ENCODE measurements around the gene NKG7. TPM values are rescaled to one million over a fixed set of nuclear protein-coding genes. Genes with fewer than 3 reads are reported as not detected.

The NKG7 gene
- total and polyA plus RNA-seq, 2 of the 13 experiments (the other 11 are each of a cell fraction or from before 2014, with no cell fraction given), result 0.40 TPM; not detected in 1

DNA sequence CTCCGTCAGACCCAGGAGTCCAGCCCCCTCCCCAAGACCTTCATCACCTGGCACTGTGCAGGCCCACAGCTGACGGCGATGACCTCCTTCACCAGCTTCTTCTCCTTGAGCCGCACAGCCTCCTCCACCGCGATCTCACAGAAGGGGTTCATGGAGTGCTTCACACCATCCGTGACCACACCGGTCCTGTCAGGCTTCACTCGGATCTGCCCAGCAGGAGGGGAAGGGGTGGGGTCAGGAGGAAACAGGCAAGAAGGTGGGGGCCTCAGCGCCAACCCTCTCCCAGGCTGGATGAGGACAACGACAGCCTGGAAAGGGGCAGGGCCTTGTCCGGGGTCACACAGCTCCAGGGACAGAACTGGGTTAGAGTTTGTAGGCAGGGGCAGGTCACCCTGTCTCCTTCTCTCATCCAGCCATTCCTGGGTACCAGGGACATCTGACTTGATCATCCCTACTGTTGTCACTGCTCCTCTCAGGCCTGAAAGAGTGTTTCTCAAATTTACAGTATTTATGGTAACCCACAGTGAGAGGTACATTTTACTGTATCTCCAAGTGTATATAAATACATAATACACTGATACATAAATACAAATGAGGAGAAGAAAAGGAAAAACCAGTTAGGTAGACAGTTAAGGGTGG is 18.2 kb downstream of the NKG7 start (continued):
- no peak for TF ChIP-seq CSRNP2 (CRISPR knock-in tag; conservative IDR thresholded peaks at IDR 0.05; ENCODE audit: low read depth)
- TF ChIP-seq ZNF839 (CRISPR knock-in tag; IDR thresholded peaks at IDR 0.05; ENCODE audit: borderline replicate concordance), result no peak
- TF ChIP-seq HIC2 (CRISPR knock-in tag; IDR thresholded peaks at IDR 0.05; ENCODE audit: low read depth), result 0 out of 2 replicates have a peak, but pooled peaks have one; percentile 31
- TF ChIP-seq CHD4 (IDR thresholded peaks at IDR 0.05; ENCODE audit: borderline replicate concordance, low read length), result peak; percentile 49; the same call in 1 of the 2 replicates
- no peak for TF ChIP-seq ZNF280D (CRISPR knock-in tag; IDR thresholded peaks at IDR 0.05)
- no peak for TF ChIP-seq ZNF318 (CRISPR knock-in tag; IDR thresholded peaks at IDR 0.05)
- TF ChIP-seq KLF9 (CRISPR knock-in tag; IDR thresholded peaks at IDR 0.05; ENCODE audit: low read depth), result no peak
- peak; percentile 31; the same call in 1 of the 2 replicates for TF ChIP-seq GABPB1 (CRISPR knock-in tag; IDR thresholded peaks at IDR 0.05)
- no peak for TF ChIP-seq RORA (CRISPR knock-in tag; IDR thresholded peaks at IDR 0.05)
- TF ChIP-seq PAF1 (CRISPR knock-in tag; IDR thresholded peaks at IDR 0.05), result no peak
- TF ChIP-seq RARA (CRISPR knock-in tag; IDR thresholded peaks at IDR 0.05), result peak; percentile 76
- TF ChIP-seq KLF11 (CRISPR knock-in tag; IDR thresholded peaks at IDR 0.05), result no peak
- TF ChIP-seq HDAC2 (CRISPR knock-in tag; IDR thresholded peaks at IDR 0.05), result no peak
- no peak for TF ChIP-seq PHB2 (IDR thresholded peaks at IDR 0.05; ENCODE audit: partially characterized antibody)
- TF ChIP-seq HNRNPK (IDR thresholded peaks at IDR 0.05; ENCODE audit: low read depth, low read length, poor library complexity, severe bottlenecking), result no peak

Data from HepG2 (cell line).